Measurements from ENCODE around the gene ILK.

Gene ILK

DNA sequence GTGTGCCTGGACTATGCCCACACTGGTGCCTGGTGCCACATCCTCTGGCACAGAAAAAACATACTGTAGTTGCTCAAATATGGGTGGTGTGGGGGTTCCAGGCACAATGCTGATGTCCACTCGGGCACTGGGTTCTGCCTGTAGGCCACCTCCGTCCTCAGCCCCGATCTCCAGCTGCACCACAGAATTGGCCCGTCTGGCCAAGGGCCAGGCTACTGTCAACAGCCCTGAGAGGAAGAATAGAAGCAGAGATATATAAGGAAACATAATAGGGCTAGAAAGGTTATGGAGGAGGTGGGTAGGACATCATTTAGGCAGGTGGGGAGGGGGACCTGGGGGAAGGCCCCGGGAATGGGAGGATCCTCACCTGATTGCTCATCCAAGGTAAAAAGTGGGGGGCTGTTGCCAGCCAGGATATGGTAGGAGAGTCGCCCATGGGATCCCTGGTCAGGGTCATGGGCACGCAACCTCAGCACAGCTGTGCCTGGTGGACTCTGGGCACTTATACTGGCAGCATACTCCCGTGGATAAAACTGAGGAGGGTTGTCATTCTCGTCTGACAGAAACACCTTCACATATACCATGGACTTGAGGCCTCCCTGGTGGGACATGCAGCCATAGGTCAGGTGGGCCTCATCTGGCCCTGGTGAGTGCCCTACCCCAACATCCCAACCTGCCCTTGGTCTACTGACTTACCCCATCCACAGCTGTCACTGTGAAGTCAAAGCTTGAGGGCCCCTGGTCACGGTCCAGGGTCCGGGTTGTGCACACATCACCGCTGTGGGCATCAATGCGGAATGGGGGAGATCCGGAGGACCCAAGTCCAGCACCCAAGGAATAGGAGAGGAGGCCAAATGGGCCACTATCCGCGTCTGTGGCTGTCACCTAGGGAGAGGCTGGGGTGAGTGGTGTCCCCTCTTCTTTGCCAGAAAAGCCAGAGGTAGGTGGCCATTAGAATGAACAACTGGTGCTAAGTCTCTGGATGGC is 30.1 kb downstream of the ILK start:
- H3K4me2 ChIP-seq (ENCODE audit: low read depth, low read length, poor library complexity, severe bottlenecking) = no peak overlapping the region
- no peaks in the 10 kb centered on the region for H3K27me3 ChIP-seq (ENCODE audit: low read length)
- H3K4me3 ChIP-seq (ENCODE audit: insufficient read depth, low read length, poor library complexity, severe bottlenecking) = no peak overlapping the region
- no peaks in the 10 kb centered on the region for H3K36me3 ChIP-seq (ENCODE audit: low read length)
- no peak overlapping the region for H2AFZ ChIP-seq (ENCODE audit: low read depth, low read length, severe bottlenecking)
- no peaks in the 10 kb centered on the region for H3K79me2 ChIP-seq (ENCODE audit: insufficient read depth, low read length)
- H3K9ac ChIP-seq (ENCODE audit: low read length) = no peak overlapping the region
- no peak overlapping the region for H3K27ac ChIP-seq (ENCODE audit: low read depth, low read length)
- H4K20me1 ChIP-seq (ENCODE audit: low read depth, low read length) = no peaks in the 10 kb centered on the region
- no peaks in the 10 kb centered on the region for H3F3A ChIP-seq (ENCODE audit: insufficient read depth)
- no peaks in the 10 kb centered on the region for H3K9me2 ChIP-seq (replicated peaks; ENCODE audit: insufficient read depth, low read length)
- no peaks in the 10 kb centered on the region for H3K9me3 ChIP-seq (ENCODE audit: insufficient read depth, low read length)
- no peak for TF ChIP-seq EZH2phosphoT487 (conservative IDR thresholded peaks at IDR 0.05; ENCODE audit: low read length)

DNA sequence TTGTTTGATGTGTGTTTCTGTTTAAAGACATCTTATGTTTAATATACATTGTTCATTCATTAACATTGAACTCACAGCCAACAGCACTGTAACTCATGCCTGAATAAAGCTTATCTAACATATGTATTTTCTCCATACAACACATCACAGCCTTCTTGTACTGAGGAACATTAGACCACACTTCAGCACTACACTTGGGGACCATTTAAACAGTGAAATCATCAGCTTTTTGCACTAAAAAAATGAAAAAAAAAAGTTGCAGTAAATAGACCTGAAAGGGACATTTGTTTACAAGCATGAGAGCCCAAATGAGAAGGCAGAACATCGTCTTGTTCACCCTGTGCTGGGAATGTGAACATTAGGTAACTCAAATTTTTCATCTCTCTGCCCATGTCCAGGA is 31.0 kb downstream of the ILK start:
- TF ChIP-seq, protein P1, sequence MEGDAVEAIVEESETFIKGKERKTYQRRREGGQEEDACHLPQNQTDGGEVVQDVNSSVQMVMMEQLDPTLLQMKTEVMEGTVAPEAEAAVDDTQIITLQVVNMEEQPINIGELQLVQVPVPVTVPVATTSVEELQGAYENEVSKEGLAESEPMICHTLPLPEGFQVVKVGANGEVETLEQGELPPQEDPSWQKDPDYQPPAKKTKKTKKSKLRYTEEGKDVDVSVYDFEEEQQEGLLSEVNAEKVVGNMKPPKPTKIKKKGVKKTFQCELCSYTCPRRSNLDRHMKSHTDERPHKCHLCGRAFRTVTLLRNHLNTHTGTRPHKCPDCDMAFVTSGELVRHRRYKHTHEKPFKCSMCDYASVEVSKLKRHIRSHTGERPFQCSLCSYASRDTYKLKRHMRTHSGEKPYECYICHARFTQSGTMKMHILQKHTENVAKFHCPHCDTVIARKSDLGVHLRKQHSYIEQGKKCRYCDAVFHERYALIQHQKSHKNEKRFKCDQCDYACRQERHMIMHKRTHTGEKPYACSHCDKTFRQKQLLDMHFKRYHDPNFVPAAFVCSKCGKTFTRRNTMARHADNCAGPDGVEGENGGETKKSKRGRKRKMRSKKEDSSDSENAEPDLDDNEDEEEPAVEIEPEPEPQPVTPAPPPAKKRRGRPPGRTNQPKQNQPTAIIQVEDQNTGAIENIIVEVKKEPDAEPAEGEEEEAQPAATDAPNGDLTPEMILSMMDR (IDR thresholded peaks at IDR 0.05; ENCODE audit: insufficient read depth, low read length, poor library complexity, severe bottlenecking) = no peak
- no peak for TF ChIP-seq EZH2phosphoT487 (conservative IDR thresholded peaks at IDR 0.05; ENCODE audit: low read length)
- Histone ChIP-seq H3K9me3 (ENCODE audit: insufficient read depth, low read length) (no peaks in the 10 kb centered on the region), H3K27me3 (ENCODE audit: low read length) (no peaks in the 10 kb centered on the region), H3K4me2 (ENCODE audit: low read depth, low read length, poor library complexity, severe bottlenecking) (no peak overlapping the region), H2AFZ (ENCODE audit: low read depth, low read length, severe bottlenecking) (no peak overlapping the region), H4K20me1 (ENCODE audit: low read depth, low read length) (no peaks in the 10 kb centered on the region), H3K4me3 (ENCODE audit: insufficient read depth, low read length, poor library complexity, severe bottlenecking) (no peak overlapping the region), H3F3A (ENCODE audit: insufficient read depth) (no peaks in the 10 kb centered on the region), H3K36me3 (ENCODE audit: low read length) (no peaks in the 10 kb centered on the region), H3K27ac (ENCODE audit: low read depth, low read length) (no peak overlapping the region), H3K9me2 (replicated peaks; ENCODE audit: insufficient read depth, low read length) (no peaks in the 10 kb centered on the region), H3K79me2 (ENCODE audit: insufficient read depth, low read length) (no peaks in the 10 kb centered on the region), H3K9ac (ENCODE audit: low read length) (no peak overlapping the region)

DNA sequence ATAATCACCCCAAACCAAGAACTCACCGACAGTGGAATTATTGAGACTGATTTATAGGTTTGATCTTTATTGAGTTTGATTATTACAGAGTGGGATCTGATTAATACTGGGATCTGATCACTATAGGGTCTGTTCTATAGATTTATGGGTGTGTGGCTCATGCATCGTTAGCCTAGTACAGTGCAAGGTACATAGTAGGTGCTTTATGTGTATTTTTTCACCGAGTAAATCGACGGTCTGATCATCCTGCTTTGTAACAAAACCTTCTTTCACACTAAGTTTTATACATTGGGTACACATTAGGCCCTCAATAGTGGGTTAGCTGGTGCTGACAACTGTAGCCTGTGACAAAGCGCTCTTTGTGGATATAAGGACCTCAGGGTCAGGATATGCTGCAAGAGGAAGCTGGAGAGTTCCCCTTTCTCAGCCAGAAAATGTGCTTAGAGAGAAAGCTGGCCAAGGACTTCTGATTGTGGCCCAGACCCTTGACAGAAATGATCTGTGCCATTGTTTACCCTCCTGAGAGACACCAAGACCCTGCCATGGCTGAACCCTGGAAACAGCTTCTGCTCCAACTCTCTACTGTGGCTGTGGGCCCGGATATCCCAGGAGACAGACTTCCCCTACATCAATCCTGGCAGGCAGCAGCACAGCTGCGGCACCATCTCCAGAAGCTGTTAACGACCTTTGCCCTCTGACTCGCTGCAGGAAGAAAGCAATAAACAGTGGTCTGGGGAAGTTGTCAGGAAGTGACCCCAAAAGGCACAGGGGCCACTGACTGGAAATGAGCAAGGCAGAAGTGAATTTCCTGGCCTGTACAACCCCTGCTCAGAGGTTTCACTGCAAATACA is 31.7 kb downstream of the ILK start:
- Histone ChIP-seq H3K4me3 (ENCODE audit: insufficient read depth, low read length, poor library complexity, severe bottlenecking) (no peak overlapping the region), H2AFZ (ENCODE audit: low read depth, low read length, severe bottlenecking) (no peak overlapping the region), H3K27me3 (ENCODE audit: low read length) (no peaks in the 10 kb centered on the region), H3F3A (ENCODE audit: insufficient read depth) (no peaks in the 10 kb centered on the region), H4K20me1 (ENCODE audit: low read depth, low read length) (no peaks in the 10 kb centered on the region), H3K79me2 (ENCODE audit: insufficient read depth, low read length) (no peaks in the 10 kb centered on the region), H3K9me3 (ENCODE audit: insufficient read depth, low read length) (no peaks in the 10 kb centered on the region), H3K9me2 (replicated peaks; ENCODE audit: insufficient read depth, low read length) (no peaks in the 10 kb centered on the region), H3K36me3 (ENCODE audit: low read length) (no peaks in the 10 kb centered on the region), H3K9ac (ENCODE audit: low read length) (no peak overlapping the region), H3K4me2 (ENCODE audit: low read depth, low read length, poor library complexity, severe bottlenecking) (no peak overlapping the region), H3K27ac (ENCODE audit: low read depth, low read length) (no peak overlapping the region)
- TF ChIP-seq EZH2phosphoT487 (conservative IDR thresholded peaks at IDR 0.05; ENCODE audit: low read length) = no peak
- TF ChIP-seq, protein P1 (IDR thresholded peaks at IDR 0.05; ENCODE audit: insufficient read depth, low read length, poor library complexity, severe bottlenecking) = no peak
